ENCODE measurements around the gene SCUBE3.

SCUBE3 gene

DNA sequence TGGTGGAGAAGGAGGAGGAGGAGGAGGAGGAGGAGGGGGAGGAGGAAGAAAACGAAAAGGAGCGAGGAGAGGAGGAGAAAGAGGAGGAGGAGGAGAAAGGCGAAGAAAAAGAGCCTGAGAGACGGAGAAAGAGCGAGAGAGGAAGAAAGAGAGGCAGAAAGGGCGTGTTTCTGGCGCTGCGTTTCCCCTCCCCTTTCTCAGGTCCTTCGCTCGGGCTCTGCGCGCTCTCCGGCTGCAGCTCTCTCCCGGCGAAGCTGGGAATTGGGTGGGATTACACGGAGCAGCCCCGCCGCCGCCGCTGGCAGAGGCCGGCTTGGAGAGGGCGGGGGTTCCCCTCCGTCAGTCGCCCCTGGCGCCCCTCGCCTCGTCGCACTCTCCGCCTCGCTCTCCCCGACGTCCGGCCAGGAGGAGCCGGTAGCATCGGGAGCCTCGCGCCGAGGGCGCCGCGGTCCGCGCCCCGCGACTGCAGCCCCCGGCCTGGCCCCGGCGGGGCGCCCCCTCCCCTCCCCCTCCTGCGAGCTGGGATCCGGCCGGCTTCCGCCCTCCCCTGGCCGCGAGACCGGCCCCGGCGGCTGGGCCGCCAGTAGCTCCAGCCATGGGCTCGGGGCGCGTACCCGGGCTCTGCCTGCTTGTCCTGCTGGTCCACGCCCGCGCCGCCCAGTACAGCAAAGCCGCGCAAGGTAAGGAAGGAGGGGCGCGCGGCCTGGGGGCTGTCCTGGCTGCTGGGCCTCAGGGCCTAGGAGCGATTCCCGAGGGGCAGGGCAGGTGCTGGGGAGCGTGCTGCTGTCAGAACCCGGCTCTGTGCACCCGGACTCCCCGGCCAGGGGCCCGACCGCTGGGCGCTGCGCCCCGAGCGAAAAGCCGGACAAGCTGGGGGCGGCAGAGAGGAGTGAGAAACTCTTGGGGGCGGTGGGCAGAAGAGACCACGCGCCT is at the start of gene SCUBE3:
TSS of gene SCUBE3 (plus strand) at position 133 of the 933 bp plus-strand sequence. CDS start at position 596, 463 bp downstream.
- peak; percentile 54 for DNase-seq

DNA sequence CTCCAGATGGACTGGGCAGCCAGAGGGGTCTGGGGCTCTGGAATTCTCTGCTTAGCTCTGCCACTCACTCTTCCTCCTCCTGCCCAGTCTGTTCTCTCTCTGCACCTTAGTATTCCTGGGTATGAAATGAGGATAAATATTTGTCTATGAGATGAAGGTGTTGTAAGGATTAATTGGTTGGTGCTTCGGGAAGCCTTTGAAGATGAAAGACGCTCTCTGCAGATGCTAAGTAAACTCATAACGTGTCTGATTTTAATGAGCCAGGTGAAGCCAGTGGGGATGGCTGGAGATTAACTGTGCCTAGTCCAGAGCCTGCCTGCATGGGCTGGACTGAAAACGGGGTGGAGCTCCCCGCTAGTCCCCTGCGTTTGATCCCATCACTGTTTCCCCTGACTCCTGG is 49.5 kb upstream of the SCUBE3 start:
- DNase-seq, result no peak

DNA sequence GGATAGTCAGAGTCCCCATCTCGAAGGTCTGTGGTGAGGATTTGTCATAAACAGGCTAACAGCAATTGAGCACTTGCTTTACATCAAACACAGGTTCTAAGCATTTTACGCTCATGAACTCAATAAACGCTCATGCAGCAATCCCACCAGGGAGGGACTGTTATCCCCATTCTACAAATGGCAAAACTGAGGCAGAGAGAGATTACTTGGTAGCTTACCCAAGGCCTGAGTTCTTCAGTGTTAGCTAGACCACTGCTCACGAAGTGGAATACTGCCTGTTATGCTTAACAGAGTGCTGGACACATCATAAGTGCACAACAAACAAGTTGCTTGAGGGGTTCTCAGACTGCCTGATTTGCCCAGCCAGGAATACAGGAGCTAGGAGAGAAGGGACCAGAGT is 48.9 kb upstream of the SCUBE3 start:
- no peak for DNase-seq

DNA sequence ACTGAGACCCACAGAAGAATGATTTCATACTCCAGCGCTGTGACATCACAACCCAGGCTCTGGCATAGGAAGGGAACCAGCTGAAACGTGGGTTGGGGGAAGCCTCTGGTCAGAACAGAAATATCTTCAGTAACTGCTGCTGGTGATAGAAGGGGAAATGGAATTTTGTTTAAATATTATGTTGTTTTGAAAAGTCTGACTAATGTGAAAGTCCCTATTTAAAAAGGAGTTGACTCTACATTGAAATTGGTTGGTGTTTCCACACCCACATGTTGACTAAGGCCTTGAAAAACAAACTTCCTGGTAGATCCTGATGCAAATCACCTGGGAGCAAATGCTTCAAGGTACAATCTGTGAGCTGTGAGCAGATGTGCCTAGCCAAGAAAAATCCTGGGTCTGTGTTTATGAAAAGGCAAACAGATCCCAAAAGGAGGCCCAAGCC is 48.1 kb upstream of the SCUBE3 start:
- DNase-seq, result no peak

DNA sequence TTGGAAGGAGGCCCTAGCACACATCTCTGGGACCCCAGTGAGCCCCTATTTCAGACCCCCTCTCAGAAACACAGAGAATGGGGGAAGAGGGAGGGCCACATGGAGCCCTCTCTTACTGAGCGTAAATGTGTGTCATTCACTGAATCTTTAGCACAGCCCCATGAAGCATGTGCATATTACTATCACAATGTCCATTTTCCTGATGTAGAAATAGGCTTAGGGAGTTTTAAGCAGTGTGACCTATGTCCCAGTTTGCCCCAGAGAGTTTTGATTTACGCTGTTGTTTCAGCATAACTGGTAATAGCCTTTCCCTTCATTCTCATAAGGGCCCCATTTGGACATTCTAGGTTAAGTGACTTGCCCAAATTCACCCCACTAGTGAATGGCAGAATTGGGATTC is 47.6 kb upstream of the SCUBE3 start:
- no peak for DNase-seq

DNA sequence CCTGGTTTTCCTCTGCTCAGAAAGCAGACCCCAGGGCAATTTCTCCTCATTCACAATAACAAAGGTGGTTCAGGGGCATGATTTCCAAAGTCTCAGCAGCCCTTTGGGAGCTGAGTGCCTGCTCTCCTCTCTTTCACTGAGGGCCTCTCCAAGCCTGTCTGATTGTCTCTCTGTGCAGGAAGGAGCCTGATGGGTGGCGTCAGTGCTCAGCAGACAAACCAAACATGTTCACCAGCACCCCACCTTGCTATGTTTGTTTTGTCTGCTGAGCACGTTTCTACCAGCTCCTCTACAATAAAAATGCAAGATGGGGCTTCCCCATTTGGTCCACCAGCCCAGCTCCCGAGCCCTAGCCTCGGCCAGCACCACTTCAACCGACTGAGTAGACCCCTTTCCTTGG is 47.2 kb upstream of the SCUBE3 start:
- no peak for DNase-seq

DNA sequence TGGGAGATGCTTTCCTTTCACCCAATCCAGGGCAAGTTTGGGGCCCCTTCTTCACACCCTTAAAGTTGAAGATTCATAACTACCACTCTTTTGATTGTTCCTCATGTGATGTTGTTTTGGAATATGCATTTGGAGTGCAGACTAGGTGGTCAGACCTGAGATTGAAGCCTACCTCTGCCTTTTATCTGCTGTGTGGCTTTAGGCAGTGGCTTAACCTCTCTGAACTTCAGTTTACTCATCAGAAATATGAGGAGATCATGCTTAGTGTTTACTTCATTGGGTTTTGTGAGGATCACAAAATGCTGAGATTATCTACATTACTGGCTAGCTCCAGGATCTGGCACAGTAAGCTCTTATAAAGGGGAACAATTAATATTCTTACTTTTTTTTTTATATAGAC is 46.3 kb upstream of the SCUBE3 start:
- no peak for DNase-seq

DNA sequence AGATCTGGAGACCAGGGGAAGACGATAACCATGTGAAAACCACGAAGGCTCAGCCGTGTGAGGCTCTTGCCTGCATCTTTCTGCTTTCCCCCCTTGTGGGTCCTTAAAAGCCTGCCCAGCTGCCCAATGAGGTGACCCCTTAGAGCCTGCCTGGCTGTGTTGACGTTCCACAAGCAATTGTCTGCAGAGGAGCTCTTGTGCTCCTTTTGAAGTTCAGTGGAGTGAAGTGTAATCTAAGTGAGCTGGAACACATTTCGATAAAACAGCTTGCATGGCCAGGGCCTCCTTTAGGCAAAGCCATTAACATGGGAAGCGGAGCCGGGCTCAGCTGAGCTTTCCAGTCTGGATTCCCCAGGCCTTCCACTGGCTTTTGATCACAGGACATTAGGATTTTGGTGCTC is 45.3 kb upstream of the SCUBE3 start:
- no peak for DNase-seq

DNA sequence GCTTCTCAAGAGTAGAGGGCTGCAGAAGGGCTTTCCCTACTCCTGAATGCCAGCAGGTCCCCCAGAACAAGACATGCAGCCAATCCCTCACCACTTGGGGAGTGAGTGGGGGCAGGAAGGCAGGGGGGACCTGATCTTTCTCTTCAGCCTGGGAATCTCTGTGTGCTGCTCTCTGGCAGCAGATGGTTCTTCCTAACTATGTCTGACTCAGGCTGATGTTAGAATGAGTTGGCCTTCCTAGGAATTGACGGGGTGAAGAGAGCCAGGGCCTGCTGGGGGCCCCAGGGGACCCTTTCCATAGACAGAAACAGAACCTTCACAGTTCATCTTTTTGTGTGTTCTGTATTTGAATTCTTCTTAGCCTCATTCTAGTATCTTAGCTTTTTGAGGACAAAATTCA is 43.6 kb upstream of the SCUBE3 start:
- no peak for DNase-seq

DNA sequence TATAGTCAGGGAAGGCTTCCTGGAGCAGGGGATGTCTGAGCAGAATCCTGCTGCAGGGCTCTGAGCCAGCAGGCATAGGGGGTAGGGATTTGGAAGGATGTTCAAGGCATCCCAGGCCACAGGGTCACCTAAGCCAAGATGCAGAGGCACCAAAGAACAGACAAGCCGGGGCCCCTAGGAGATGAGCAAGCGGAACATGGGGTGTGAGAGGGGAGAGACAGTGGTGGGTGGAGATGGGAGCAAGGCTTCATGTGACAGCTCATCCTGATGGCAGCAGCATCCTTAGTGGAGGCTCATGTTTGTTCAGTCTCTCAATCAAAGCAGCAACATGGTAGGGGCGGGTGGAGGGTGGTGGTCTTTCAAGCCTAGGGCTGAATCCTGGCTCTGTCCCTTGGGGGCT is 42.9 kb upstream of the SCUBE3 start:
- no peak for DNase-seq

DNA sequence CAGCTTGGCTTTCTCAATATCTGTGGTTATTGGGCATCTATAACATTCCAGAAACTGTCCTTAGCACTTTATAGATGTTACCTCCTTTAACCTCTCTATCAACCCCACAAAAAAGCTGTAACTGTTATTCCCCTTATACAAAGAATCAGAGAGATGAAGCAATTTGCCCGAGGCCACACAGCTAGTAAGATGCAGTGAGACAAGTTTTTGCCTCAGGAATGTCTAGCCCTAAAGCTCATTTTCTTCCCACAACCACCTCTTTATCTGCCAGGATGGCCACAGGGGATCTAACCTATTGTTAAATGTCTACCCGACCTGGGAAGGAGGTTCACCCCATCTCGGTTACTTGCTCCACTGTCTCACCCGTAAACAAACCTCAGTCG is 40.7 kb upstream of the SCUBE3 start:
- DNase-seq, result no peak

DNA sequence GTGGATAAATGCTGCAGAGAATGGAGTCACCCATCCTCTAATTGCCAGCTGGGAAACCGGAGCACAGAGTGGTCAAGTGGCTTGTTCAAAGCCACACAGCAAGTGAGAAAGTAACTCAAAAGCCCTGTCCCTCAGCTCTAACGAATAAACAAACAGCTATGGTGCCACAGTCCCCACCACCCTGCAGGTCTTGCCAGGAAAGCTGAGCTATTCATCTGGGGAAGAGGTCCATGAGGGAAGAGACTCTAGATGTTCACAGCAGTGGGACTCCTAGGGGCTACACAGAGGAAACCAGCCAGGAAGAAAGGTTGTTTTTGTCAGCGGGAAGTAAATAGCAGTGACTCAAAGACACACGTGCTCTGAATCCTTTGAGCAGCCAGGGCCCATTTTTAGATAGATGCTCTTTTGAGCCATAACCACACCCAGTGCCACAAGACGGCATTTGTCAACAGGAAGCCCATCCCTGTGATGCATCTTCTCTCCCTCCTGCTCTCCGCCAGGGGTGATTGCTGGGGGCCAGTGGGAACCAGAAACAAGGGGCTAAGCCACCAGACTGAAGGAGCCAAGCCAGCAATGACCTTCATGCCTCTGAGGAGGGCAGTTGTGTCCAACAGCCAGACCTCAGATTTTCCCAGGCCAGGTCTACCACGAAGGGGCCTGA is 40.2 kb upstream of the SCUBE3 start:
- no peak for DNase-seq

DNA sequence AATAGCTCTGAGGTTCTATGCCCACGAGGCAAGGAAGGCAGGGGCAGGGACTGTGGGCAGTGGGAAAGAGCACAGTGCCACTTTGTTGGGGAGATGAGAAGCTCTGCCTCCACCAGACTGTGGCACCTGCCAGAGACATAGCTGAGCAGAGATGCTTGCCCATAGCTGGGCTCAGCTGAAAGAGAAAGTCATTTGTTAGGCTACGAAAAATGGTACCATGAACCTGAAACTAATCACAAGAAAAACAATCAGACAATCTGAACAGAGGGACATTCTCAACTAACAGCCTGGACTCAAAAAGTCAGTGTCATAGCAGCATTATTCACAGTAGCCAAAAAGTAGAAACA is 39.7 kb upstream of the SCUBE3 start:
- DNase-seq, result no peak

DNA sequence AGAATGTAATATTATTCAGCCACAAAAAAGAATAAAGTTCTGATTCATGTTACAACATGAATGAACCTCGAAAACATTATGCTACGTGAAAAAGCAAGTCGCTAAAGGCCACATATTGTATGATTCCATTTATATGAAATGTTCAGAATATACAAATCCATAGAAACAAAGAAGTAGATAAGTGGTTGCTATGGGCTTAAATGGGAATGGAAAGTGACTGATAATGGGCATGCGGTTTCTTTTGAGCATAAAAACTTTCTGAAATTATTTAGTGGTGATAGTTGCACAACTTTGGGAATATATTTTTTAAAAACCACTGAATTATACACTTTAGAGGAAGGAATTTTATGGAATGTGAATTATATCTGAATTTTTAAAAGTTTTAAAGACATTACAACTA is 39.3 kb upstream of the SCUBE3 start:
- no peak for DNase-seq

DNA sequence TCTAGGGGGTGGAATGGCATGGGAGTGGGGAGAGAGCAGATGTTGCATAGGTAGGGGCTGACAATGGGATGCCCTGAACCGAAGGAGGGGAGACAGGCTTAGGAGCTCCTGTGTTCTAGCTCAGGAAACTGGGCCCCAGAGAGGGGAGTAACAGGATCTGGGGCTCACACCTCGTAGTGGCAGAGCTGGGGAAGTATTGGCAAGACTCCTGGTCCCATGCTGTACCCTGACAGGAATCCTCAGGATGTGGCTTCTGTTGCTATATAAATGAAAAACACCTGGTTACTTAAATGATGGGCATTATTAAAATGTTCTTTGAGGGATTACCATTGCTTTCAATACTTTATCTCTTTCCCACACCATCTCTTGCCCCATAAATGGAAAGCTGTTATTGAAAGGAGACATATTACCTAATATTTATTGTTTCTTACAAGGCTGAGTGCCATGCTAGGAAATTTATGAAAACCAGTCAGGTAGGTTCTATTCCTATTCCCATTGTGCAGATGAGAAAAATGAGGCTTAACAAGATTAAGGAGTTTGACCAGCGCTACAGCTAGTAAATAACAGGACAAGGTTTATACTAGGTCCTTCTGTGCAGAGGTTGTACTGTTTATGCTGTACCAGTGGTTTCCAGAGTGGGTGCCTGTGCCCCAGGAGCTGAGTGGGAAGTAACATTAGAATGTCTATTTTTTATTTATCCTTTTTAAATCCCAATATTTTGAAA is 37.3 kb upstream of the SCUBE3 start:
- no peak for DNase-seq

DNA sequence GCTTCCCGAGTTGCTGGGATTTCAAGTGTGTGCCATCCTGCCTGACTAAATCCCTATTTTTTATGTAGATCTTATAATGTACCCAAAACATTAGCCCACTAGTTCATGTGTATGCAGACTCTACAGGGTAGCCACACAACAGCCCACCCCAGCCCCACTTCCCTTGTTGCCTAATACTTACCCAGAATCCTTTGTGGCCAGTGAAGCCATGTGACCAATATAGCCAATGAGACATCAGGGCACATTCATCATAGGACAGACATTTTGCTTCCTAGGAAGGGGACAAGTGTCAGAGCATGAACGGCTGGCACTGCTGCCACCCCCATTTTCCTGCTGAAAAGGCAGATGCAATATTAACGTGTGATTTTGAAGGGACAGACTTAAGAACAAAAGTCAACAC is 36.6 kb upstream of the SCUBE3 start:
- DNase-seq, result no peak

DNA sequence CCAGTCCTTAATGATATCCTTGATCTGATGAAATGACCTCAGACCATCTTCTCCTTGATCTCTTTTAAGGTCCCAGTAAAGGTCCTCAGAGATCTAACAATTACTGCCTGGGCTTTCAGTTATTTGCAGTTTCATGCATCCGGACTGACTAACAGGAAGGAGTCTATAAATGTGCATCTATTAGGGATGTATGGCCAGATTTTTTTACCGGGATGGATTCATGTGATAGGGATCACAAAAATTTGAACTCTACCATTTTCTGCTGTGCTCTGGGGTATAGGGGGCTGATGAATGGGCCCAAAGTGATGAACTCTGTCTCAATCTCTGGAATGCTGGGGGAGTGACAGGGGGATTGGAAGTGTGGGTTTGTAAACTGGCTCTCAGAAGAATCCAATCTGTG is 36.2 kb upstream of the SCUBE3 start:
- no peak for DNase-seq

DNA sequence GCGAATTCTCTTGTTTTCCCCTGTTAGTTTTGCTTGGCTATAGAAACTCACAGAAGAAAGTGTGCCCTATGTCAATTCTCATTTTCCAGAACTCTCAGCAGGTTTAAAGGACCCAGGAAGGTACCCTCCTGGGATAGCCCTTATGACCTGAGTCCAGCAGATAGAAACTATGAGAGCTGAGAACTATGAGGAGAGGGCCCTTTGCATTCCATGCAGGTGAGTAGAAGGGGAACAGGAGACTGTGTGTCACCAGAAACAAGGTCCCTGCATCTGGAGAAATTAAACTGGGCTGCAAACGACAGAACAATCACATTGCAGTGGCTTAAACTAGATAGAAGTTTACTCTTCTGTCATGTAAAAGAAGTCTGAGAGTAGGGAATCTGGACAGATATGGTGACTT is 35.7 kb upstream of the SCUBE3 start:
- DNase-seq, result no peak

DNA sequence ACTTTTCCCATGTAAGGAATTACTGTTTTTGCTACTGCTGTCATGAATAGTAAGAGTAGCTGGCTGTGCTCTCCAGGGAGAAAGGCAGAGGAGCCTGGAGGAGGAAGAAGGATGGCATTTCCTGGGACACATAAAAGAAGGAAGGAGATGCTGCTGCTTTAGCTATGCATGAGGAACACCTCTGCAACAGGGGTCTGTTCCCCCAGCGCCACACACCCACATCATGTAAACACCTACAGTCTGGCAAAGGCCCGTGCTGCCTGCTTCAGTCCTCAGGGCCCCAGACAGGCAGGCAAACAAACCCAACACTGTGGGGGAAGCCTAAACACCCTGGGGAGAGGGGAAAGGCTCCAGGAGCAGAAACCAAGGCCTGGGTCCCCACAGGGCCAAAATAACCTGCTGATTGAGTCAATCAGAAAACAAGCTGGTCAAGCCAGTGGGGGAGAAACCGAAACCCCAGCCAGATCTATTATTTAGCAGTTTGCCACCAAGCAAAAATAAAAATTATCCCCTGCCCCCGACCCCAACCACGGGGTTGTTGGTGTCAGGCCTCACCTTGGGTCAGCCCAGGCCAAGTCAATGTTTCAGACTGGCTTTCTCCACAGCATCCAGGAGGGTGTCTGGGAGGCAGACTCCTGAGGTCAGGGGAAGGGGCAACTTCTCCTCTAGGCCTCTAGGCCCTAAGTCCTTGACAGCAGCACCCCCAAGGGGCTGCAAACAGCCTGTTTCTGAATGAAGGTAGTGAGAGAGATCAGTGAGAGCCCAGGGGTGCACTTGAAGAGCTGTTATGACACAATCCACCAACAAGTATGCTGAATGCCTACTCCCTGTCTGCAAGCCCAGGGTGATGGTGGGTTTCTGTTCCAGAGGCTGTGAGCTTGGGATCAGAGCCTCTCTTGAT is 34.6 kb upstream of the SCUBE3 start:
- DNase-seq, result no peak

DNA sequence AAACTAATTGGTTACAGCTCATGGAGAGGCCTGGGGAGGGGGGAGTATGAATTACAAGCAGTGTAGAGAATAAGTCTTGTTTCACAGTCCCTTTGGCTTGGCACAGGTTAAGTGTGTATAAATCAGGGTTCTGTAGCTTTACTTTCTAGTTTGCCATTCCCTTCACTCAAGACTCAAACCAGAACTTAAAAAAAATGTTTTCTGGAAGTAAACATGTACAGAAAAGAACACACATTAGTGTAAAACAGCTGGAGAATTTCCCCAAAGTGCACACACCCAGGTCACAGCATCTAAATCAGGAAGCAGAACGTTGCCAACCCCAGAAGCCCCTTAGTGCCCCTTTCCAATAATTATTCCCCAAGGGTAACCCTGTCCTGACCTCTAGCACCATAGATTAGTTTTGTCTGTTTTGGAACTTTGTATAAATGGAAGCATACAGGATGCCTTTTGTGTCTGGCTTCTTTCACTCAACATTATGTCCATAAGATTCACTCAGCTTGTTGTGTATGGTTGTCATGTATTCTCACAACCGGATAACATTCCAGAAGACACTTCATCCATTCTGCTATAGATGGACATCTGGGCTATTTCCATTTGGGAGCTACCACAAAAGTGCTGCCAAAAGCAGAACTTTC is 33.7 kb upstream of the SCUBE3 start:
- DNase-seq, result no peak

DNA sequence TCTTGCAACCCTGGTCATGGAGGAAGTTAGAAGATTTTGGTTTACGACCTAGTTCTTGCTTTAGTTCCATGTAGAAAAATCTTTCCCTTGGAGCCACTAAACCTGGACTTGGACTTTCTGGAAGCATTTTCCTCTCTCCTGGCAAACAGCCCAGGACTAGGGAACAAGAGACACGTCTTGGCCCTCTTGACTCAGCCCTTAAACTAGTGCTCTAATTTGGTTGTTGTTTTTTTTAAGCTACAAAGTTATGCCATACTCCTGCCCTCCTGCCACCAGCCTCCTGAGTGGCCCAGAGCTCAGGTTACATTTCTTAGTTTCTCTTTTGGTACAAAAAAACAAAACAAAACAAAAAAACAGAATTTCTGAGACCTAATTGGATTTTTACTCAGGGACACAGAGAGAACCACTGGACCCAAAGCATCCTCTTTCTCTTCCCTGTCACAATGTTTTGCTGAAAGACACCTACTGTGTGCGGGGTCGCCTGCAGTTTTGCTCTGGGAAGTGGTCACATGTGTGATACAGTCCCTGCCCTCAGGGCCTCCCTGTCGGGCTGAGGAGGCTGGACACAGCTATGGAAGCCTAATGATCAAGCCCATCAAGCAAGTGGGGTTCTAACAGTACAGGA is 32.3 kb upstream of the SCUBE3 start:
- peak; percentile 24 for DNase-seq
